T-cell (primary cell): ENCODE results near the gene TWIST2. TPM values are rescaled to one million over a fixed set of nuclear protein-coding genes. Genes with fewer than 3 reads are reported as not detected.

Source experiments
- ATAC-seq, 4 experiments: fragments of 200-7000 bp in 3 of 4; fragments of 150-1000 bp in 1 of 4; cut with Tn5 transposase; replicated peaks in 1 of 4; 1 replicate in 3 of 4; 2 replicates in 1 of 4; pipeline ENCODE4 v1.10.0; 2021; ENCODE audit warnings: moderate library complexity in 3 of 4, mild to moderate bottlenecking in 2 of 4, moderate number of reproducible peaks in 1 of 4
- CTCF ChIA-PET, 2 donors: fragments of 300-600 bp; sonication (Branson Sonifier 250); formaldehyde crosslinking; loops; one replicate each; lab custom pipeline; 2022; ENCODE audit warnings: antibody characterized with exemption in 2 of 2; lab: Charles Lee
- POLR2A ChIA-PET, 2 donors: fragments of 300-600 bp; sonication (Branson Sonifier 250); formaldehyde crosslinking; loops; one replicate each; lab custom pipeline; 2022; ENCODE audit warnings: antibody characterized with exemption in 2 of 2; lab: Charles Lee
- DNase-seq, 35 experiments: peaks; one replicate each; pipeline versions ENCODE4 v3.0.0 to v3.0.0-alpha.2; 2013 to 2023
- H3K27ac ChIP-seq: one replicate; pipeline ENCODE4 v1.5.1; 2013; ENCODE audit warnings: low read length
- H3K27me3 ChIP-seq, 2 experiments: replicated peaks in 1 of 2; 1 replicate in 1 of 2; 2 replicates in 1 of 2; pipeline versions ENCODE4 v1.6.1 to v1.7.0; 2013; ENCODE audit warnings: low read length in 1 of 2, mixed read lengths in 1 of 2; ENCODE audit not compliant: control insufficient read depth in 2 of 2, insufficient read depth in 2 of 2; ENCODE audit errors: extremely low read depth in 1 of 2
- H3K36me3 ChIP-seq, 2 donors: 1 replicate in 1 of 2; 2 replicates in 1 of 2; pipeline versions ENCODE4 v1.6.1 to v1.7.0; 2013; ENCODE audit warnings: low read length in 1 of 2; ENCODE audit not compliant: control insufficient read depth in 2 of 2, insufficient read depth in 1 of 2; ENCODE audit errors: extremely low read depth in 1 of 2
- H3K4me1 ChIP-seq, 2 experiments: 1 replicate in 1 of 2; 2 replicates in 1 of 2; pipeline versions ENCODE4 v1.6.1 to v1.7.0; 2013; ENCODE audit warnings: low read length in 2 of 2, mixed read lengths in 1 of 2; ENCODE audit not compliant: insufficient read depth in 2 of 2, control insufficient read depth in 1 of 2; ENCODE audit errors: extremely low read depth in 1 of 2
- H3K4me3 ChIP-seq, 2 donors: 1 replicate in 1 of 2; 2 replicates in 1 of 2; pipeline versions ENCODE4 v1.5.1 to v1.7.0; 2013; ENCODE audit warnings: mild to moderate bottlenecking in 2 of 2, low read length in 1 of 2, moderate library complexity in 1 of 2; ENCODE audit not compliant: control insufficient read depth in 1 of 2; ENCODE audit errors: extremely low read depth in 1 of 2
- H3K9me3 ChIP-seq: 2 replicates; pipeline ENCODE4 v1.7.0; 2013
- H3K27ac Mint-ChIP-seq, 2 donors: one replicate each; pipeline ENCODE4 v1.8.0; 2020 to 2021; ENCODE audit warnings: mild to moderate bottlenecking in 2 of 2, mixed read lengths in 2 of 2
- H3K27me3 Mint-ChIP-seq, 2 donors: one replicate each; pipeline ENCODE4 v1.8.0; 2021 to 2022; ENCODE audit warnings: mixed read lengths in 2 of 2
- H3K36me3 Mint-ChIP-seq: one replicate; pipeline ENCODE4 v1.8.0; 2021; ENCODE audit warnings: mixed read lengths
- H3K4me1 Mint-ChIP-seq, 3 donors: one replicate each; pipeline ENCODE4 v1.8.0; 2020 to 2022; ENCODE audit warnings: mixed read lengths in 3 of 3, mild to moderate bottlenecking in 1 of 3
- H3K4me3 Mint-ChIP-seq, 3 donors: one replicate each; pipeline ENCODE4 v1.8.0; 2020 to 2022; ENCODE audit warnings: mild to moderate bottlenecking in 3 of 3, mixed read lengths in 3 of 3, moderate library complexity in 3 of 3
- H3K9me3 Mint-ChIP-seq, 3 donors: one replicate each; pipeline ENCODE4 v1.8.0; 2020 to 2022; ENCODE audit warnings: mixed read lengths in 3 of 3
- WGBS: methylation state at CpG from one replicate; pipeline ENCODE4 v1.1.5; 2013; ENCODE audit warnings: missing lambda C conversion rate; ENCODE audit not compliant: insufficient coverage; 5-methylcytosine and 5-hydroxymethylcytosine counted together
- total RNA-seq, 35 experiments: library from RNA in 6 of 35; stranded (reverse) in 6 of 35; fragments of 120-200 nt in 1 of 35; gene quantifications; one replicate each; pipeline versions ENCODE4 v1.2.1 to v1.2.4 and lab custom pipeline; 2013 to 2026

Gene TWIST2
- total RNA-seq, 5 donors from 2014 or later (not counting 1 experiment from before 2014, with no cell fraction given) = not detected

- no peaks in the 10 kb centered on the region for H3K9me3 Mint-ChIP-seq
- ChIA-PET CTCF (no interaction called here), POLR2A (no interaction called here)
- H3K4me1 ChIP-seq = no peaks in the 10 kb centered on the region
- H3K27ac ChIP-seq = no peak overlapping the region
- 79% methylated on average over 8 of the region's 10 CpGs for WGBS
- no peaks in the 10 kb centered on the region for H3K36me3 Mint-ChIP-seq
- H3K27ac Mint-ChIP-seq = no peak overlapping the region
- H3K4me3 ChIP-seq = no peak overlapping the region
- no peak overlapping the region for H3K4me3 Mint-ChIP-seq
- peaks cover 8 to 16% of the 10 kb centered on the region in 2 donors for H3K27me3 Mint-ChIP-seq
- peaks cover 0 to 26% of the 10 kb centered on the region in 2 experiments for H3K27me3 ChIP-seq
- ATAC-seq (no peak), DNase-seq (no peak)
- H3K9me3 ChIP-seq = no peaks in the 10 kb centered on the region
- no peaks in the 10 kb centered on the region for H3K4me1 Mint-ChIP-seq
- no peaks in the 10 kb centered on the region for H3K36me3 ChIP-seq
Measured at GRCh38 chr2:238868067-238868524, 20.2 kb downstream of the TWIST2 start.

- POLR2A ChIA-PET = no interaction called here
- Histone ChIP-seq H3K4me1 (no peaks in the 10 kb centered on the region), H3K27me3 (peaks cover 0 to 29% of the 10 kb centered on the region in 2 experiments), H3K27ac (no peak overlapping the region), H3K9me3 (no peaks in the 10 kb centered on the region), H3K36me3 (no peaks in the 10 kb centered on the region), H3K4me3 (no peak overlapping the region)
- no peak for DNase-seq
- no peak for ATAC-seq
- H3K27me3 Mint-ChIP-seq = peaks cover 11 to 17% of the 10 kb centered on the region in 2 donors
- 90% methylated on average over 23 of the region's 25 CpGs for WGBS
- no peaks in the 10 kb centered on the region for H3K36me3 Mint-ChIP-seq
- CTCF ChIA-PET = no interaction called here
- no peak overlapping the region for H3K4me3 Mint-ChIP-seq
- H3K27ac Mint-ChIP-seq = no peak overlapping the region
- no peaks in the 10 kb centered on the region for H3K9me3 Mint-ChIP-seq
- no peaks in the 10 kb centered on the region for H3K4me1 Mint-ChIP-seq
Measured at GRCh38 chr2:238868616-238869292, 20.9 kb downstream of the TWIST2 start.

- peaks cover 11 to 19% of the 10 kb centered on the region in 2 donors for H3K27me3 Mint-ChIP-seq
- H3K27ac Mint-ChIP-seq = peak overlapping the region in 1 of 2 donors; percentile 37
- Histone ChIP-seq H3K4me3 (no peak overlapping the region), H3K27ac (no peak overlapping the region), H3K36me3 (no peaks in the 10 kb centered on the region), H3K4me1 (no peaks in the 10 kb centered on the region), H3K27me3 (peaks cover 0 to 24% of the 10 kb centered on the region in 2 experiments), H3K9me3 (no peaks in the 10 kb centered on the region)
- no peaks in the 10 kb centered on the region for H3K4me1 Mint-ChIP-seq
- ATAC-seq (no peak), DNase-seq (no peak)
- no peaks in the 10 kb centered on the region for H3K9me3 Mint-ChIP-seq
- no peak overlapping the region for H3K4me3 Mint-ChIP-seq
- POLR2A ChIA-PET = no interaction called here
- H3K36me3 Mint-ChIP-seq = no peaks in the 10 kb centered on the region
- CTCF ChIA-PET = no interaction called here
- 95% methylated on average over 2 of the region's 9 CpGs for WGBS
Measured at GRCh38 chr2:238869293-238870124, 21.6 kb downstream of the TWIST2 start.

GRCh38 chr2:238870261-238870660 is 22.4 kb downstream of the TWIST2 start:
- H3K36me3 ChIP-seq = no peaks in the 10 kb centered on the region
- no peak overlapping the region for H3K27ac ChIP-seq
- H3K27me3 ChIP-seq = peaks cover 0 to 17% of the 10 kb centered on the region in 2 experiments
- Mint-ChIP-seq H3K4me3 (no peak overlapping the region), H3K27me3 (peaks cover 18 to 22% of the 10 kb centered on the region in 2 donors), H3K36me3 (no peaks in the 10 kb centered on the region), H3K4me1 (no peaks in the 10 kb centered on the region), H3K27ac (no peak overlapping the region), H3K9me3 (no peaks in the 10 kb centered on the region)
- H3K4me1 ChIP-seq = no peaks in the 10 kb centered on the region
- H3K4me3 ChIP-seq = no peak overlapping the region
- no peaks in the 10 kb centered on the region for H3K9me3 ChIP-seq
- WGBS = 45% methylated on average over 2 of the region's 3 CpGs
- POLR2A ChIA-PET = no interaction called here
- CTCF ChIA-PET = no interaction called here
- no peak for DNase-seq
- no peak for ATAC-seq

- Mint-ChIP-seq H3K4me3 (no peak overlapping the region), H3K9me3 (peaks cover 0 to 1% (median 1%) of the 10 kb centered on the region in 3 donors), H3K27ac (no peak overlapping the region), H3K36me3 (no peaks in the 10 kb centered on the region), H3K4me1 (no peaks in the 10 kb centered on the region), H3K27me3 (peaks cover 19 to 24% of the 10 kb centered on the region in 2 donors)
- Histone ChIP-seq H3K9me3 (no peaks in the 10 kb centered on the region), H3K4me1 (no peaks in the 10 kb centered on the region), H3K36me3 (no peaks in the 10 kb centered on the region), H3K27ac (no peak overlapping the region), H3K4me3 (no peak overlapping the region), H3K27me3 (peaks cover 0 to 23% of the 10 kb centered on the region in 2 experiments)
- ChIA-PET CTCF (no interaction called here), POLR2A (no interaction called here)
- WGBS = 71% methylated on average over 5 of the region's 7 CpGs
- ATAC-seq (no peak), DNase-seq (no peak)
Measured at GRCh38 chr2:238872026-238872425, 24.1 kb downstream of the TWIST2 start.

GRCh38 chr2:238872628-238873380 is 24.9 kb downstream of the TWIST2 start:
- no peak for ATAC-seq
- 78% methylated on average over 11 of the region's 13 CpGs for WGBS

More at GRCh38 chr2:238872628-238873380, 24.9 kb downstream of the TWIST2 start:
- ChIA-PET POLR2A (no interaction called here), CTCF (no interaction called here)
- Mint-ChIP-seq H3K27ac (no peak overlapping the region), H3K9me3 (peaks cover 0 to 7% (median 6%) of the 10 kb centered on the region in 3 donors), H3K36me3 (no peaks in the 10 kb centered on the region), H3K27me3 (peaks cover 14 to 24% of the 10 kb centered on the region in 2 donors), H3K4me3 (no peak overlapping the region), H3K4me1 (no peaks in the 10 kb centered on the region)
- no peak overlapping the region for H3K27ac ChIP-seq
- no peak overlapping the region for H3K4me3 ChIP-seq
- no peaks in the 10 kb centered on the region for H3K4me1 ChIP-seq
- DNase-seq = no peak
- H3K36me3 ChIP-seq = no peaks in the 10 kb centered on the region
- peaks cover 0 to 20% of the 10 kb centered on the region in 2 experiments for H3K27me3 ChIP-seq
- H3K9me3 ChIP-seq = no peaks in the 10 kb centered on the region
